Prostate gland (tissue), 2 donors: ENCODE measurements around the gene CFAP46.

Experiments
- POLR2A ChIP-seq: fragments of 450-650 bp; IDR thresholded peaks from one replicate; pipeline ENCODE4 v1.6.1; 2016; ENCODE audit warnings: antibody characterized with exemption, mild to moderate bottlenecking
- POLR2AphosphoS5 ChIP-seq: sonication (generic); formaldehyde crosslinking; IDR thresholded peaks from one replicate; pipeline ENCODE4 v1.6.1; 2017; ENCODE audit warnings: antibody characterized with exemption
- TF ChIP-seq, protein P1 (sequence below), 4 experiments: fragments of 200-600 bp in 2 of 4; fragments of 450-650 bp in 2 of 4; sonication (generic) in 2 of 4; IDR thresholded peaks; 1 replicate in 3 of 4; 2 replicates in 1 of 4; pipeline ENCODE4 v1.5.1; 2016 to 2019; ENCODE audit warnings: antibody characterized with exemption in 4 of 4, mild to moderate bottlenecking in 2 of 4, moderate library complexity in 2 of 4

DNA sequence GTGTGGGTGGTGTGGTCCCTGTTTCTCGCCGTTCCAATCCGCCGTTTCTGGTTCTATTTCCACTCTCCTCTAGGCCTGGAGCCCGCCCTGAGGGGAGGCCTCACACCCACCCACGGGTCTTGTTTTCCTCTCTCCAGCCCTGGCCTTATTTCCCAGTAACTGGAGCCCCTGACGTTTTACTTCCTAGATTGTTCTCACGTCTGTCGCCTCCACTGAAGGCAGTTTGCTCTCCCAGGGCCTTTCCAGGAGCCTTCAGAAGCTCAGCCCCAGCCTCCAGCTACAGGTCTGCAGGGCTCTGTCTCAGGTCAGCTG is 30.6 kb downstream of the CFAP46 start:
- TF ChIP-seq, protein P1, sequence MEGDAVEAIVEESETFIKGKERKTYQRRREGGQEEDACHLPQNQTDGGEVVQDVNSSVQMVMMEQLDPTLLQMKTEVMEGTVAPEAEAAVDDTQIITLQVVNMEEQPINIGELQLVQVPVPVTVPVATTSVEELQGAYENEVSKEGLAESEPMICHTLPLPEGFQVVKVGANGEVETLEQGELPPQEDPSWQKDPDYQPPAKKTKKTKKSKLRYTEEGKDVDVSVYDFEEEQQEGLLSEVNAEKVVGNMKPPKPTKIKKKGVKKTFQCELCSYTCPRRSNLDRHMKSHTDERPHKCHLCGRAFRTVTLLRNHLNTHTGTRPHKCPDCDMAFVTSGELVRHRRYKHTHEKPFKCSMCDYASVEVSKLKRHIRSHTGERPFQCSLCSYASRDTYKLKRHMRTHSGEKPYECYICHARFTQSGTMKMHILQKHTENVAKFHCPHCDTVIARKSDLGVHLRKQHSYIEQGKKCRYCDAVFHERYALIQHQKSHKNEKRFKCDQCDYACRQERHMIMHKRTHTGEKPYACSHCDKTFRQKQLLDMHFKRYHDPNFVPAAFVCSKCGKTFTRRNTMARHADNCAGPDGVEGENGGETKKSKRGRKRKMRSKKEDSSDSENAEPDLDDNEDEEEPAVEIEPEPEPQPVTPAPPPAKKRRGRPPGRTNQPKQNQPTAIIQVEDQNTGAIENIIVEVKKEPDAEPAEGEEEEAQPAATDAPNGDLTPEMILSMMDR (IDR thresholded peaks at IDR 0.05), result no peak
- TF ChIP-seq POLR2A (no peak), POLR2AphosphoS5 (no peak)
